Keratinocyte (primary cell): ENCODE results near the gene RAF1.

ENCODE experiments used
- CTCF ChIP-seq, 3 experiments: IDR thresholded peaks in 1 of 3; conservative IDR thresholded peaks in 1 of 3; optimal IDR thresholded peaks in 1 of 3; 2 replicates in 2 of 3; 3 replicates in 1 of 3; pipeline versions ENCODE3 to v1.5.1; 2011; ENCODE audit warnings: low read length in 3 of 3, mild to moderate bottlenecking in 3 of 3, moderate library complexity in 2 of 3, control low read depth in 1 of 3, inconsistent platforms in 1 of 3; ENCODE audit not compliant: insufficient read depth in 2 of 3; ENCODE audit errors: extremely low read depth in 1 of 3
- EZH2 ChIP-seq: IDR thresholded peaks from one replicate; pipeline ENCODE4 v1.6.1; 2012; ENCODE audit warnings: inconsistent platforms, mild to moderate bottlenecking, low read length, moderate library complexity

GRCh38 chr3:12638105-12638504 lies 25.8 kb downstream of the RAF1 start:
- TF ChIP-seq CTCF (optimal IDR thresholded peaks at IDR 0.05 in 1 of 3, IDR thresholded peaks at IDR 0.05 in 1 of 3, conservative IDR thresholded peaks at IDR 0.05 in 1 of 3; ENCODE audit: extremely low read depth in 1 of 3, insufficient read depth in 2 of 3, low read length in 3 of 3) (no peak), EZH2 (no peak)
